NCI-H2196 (cell line): Measurements from ENCODE around the gene PSME3IP1.

Source experiments
- DNase-seq: peaks from one replicate; lab custom pipeline; 2025; ENCODE audit not compliant: unreplicated experiment; lab: John Stamatoyannopoulos, UW

The PSME3IP1 gene

GRCh38 chr16:57169327-57169726 is 16.5 kb downstream of the PSME3IP1 start:
- no peak for DNase-seq

- DNase-seq = peak; percentile 7
These were observed 17.9 kb downstream of the PSME3IP1 start for GRCh38 chr16:57167953-57168352.

GRCh38 chr16:57167538-57167937 is 18.3 kb downstream of the PSME3IP1 start:
- DNase-seq = no peak

GRCh38 chr16:57166951-57167350 is 18.9 kb downstream of the PSME3IP1 start:
- peak; percentile 12 for DNase-seq

GRCh38 chr16:57166451-57166850 is 19.4 kb downstream of the PSME3IP1 start:
- DNase-seq = no peak

GRCh38 chr16:57165938-57166337 is 19.9 kb downstream of the PSME3IP1 start:
- DNase-seq = peak; percentile 33

- DNase-seq = no peak
These were observed 20.4 kb downstream of the PSME3IP1 start for GRCh38 chr16:57165483-57165882.

GRCh38 chr16:57163842-57164241 is 22.0 kb downstream of the PSME3IP1 start:
- no peak for DNase-seq

GRCh38 chr16:57159447-57159846 is 26.4 kb downstream of the PSME3IP1 start:
- DNase-seq = no peak

GRCh38 chr16:57157533-57157932 is 28.3 kb downstream of the PSME3IP1 start:
- no peak for DNase-seq

- DNase-seq = no peak
These were observed 29.5 kb downstream of the PSME3IP1 start for GRCh38 chr16:57156351-57156703.

GRCh38 chr16:57155702-57156350 is 30.0 kb downstream of the PSME3IP1 start:
- DNase-seq = no peak

- DNase-seq = no peak
These were observed 32.0 kb downstream of the PSME3IP1 start for GRCh38 chr16:57153841-57154240.

- DNase-seq = no peak
These were observed 33.4 kb downstream of the PSME3IP1 start for GRCh38 chr16:57152096-57153093.

GRCh38 chr16:57151369-57151768 is 34.5 kb downstream of the PSME3IP1 start:
- no peak for DNase-seq

- no peak for DNase-seq
These were observed 35.0 kb downstream of the PSME3IP1 start for GRCh38 chr16:57150682-57151330.

- DNase-seq = no peak
These were observed 36.4 kb downstream of the PSME3IP1 start for GRCh38 chr16:57149391-57149790.

GRCh38 chr16:57148481-57148880 is 37.4 kb downstream of the PSME3IP1 start:
- DNase-seq = no peak

- no peak for DNase-seq
These were observed 38.2 kb downstream of the PSME3IP1 start for GRCh38 chr16:57147381-57148221.

GRCh38 chr16:57146735-57147134 is 39.1 kb downstream of the PSME3IP1 start:
- no peak for DNase-seq
